SU-DHL-6 (cell line): ENCODE measurements around the gene ANGPTL3.
"Not testable (repeated sequence)": the region's sequence is repeated elsewhere in the genome, so short reads cannot be mapped to it uniquely, and the experiment has no call there.

Experiments
- H2AFZ ChIP-seq: fragments of 200-600 bp; sonication (generic); 2 replicates; pipeline ENCODE4 v1.6.1; 2014; ENCODE audit warnings: low read depth, mild to moderate bottlenecking, moderate library complexity, mixed read lengths, antibody characterized with exemption, low read length; ENCODE audit not compliant: severe bottlenecking
- H3F3A ChIP-seq: fragments of 200-600 bp; shearing (Covaris generic); 2 replicates; pipeline ENCODE4 v1.6.0; 2016; ENCODE audit warnings: antibody characterized with exemption, mild to moderate bottlenecking; ENCODE audit not compliant: insufficient read depth
- H3K27ac ChIP-seq: fragments of 200-600 bp; sonication (generic); 2 replicates; pipeline ENCODE4 v1.5.1; 2016; ENCODE audit warnings: low read depth, mild to moderate bottlenecking, low read length, moderate library complexity, mixed read lengths
- H3K27me3 ChIP-seq: fragments of 200-600 bp; sonication (generic), shearing (Covaris generic); 2 replicates; pipeline ENCODE4 v1.6.0; 2014; ENCODE audit warnings: mild to moderate bottlenecking, low read length
- H3K36me3 ChIP-seq: fragments of 200-600 bp; sonication (generic); 2 replicates; pipeline ENCODE4 v1.6.1; 2014; ENCODE audit warnings: mild to moderate bottlenecking, low read length, mixed read lengths
- H3K4me2 ChIP-seq: fragments of 300-600, 200-600 bp; shearing (Covaris generic), sonication (generic); 2 replicates; pipeline ENCODE4 v1.6.0; 2014; ENCODE audit warnings: low read length, low read depth, mild to moderate bottlenecking; ENCODE audit not compliant: poor library complexity, severe bottlenecking
- H3K4me3 ChIP-seq: fragments of 200-600 bp; sonication (generic); 2 replicates; pipeline ENCODE4 v1.5.1; 2014; ENCODE audit warnings: antibody characterized with exemption, low read length, mild to moderate bottlenecking, mixed read lengths; ENCODE audit not compliant: insufficient read depth, poor library complexity, severe bottlenecking
- H3K79me2 ChIP-seq: fragments of 200-600 bp; sonication (generic); 2 replicates; pipeline ENCODE4 v1.6.1; 2014; ENCODE audit warnings: mild to moderate bottlenecking, low read length, moderate library complexity; ENCODE audit not compliant: insufficient read depth
- H3K9ac ChIP-seq: fragments of 200-600 bp; sonication (generic); 2 replicates; pipeline ENCODE4 v1.7.0; 2014; ENCODE audit warnings: mild to moderate bottlenecking, low read length
- H3K9me2 ChIP-seq: fragments of 200-600 bp; sonication (generic); replicated peaks from 2 replicates; pipeline ENCODE4 v1.6.1; 2014; ENCODE audit warnings: low read length; ENCODE audit not compliant: insufficient read depth
- H3K9me3 ChIP-seq: fragments of 200-600 bp; sonication (generic); 2 replicates; pipeline ENCODE4 v1.6.1; 2014; ENCODE audit warnings: low read length, mixed read lengths; ENCODE audit not compliant: insufficient read depth
- H4K20me1 ChIP-seq: fragments of 200-600 bp; sonication (generic); 2 replicates; pipeline ENCODE4 v1.6.1; 2014; ENCODE audit warnings: low read depth, mild to moderate bottlenecking, antibody characterized with exemption, low read length, moderate library complexity, mixed read lengths
- CTCF ChIP-seq: fragments of 200-600 bp; sonication (generic); IDR thresholded peaks from one replicate; pipeline ENCODE4 v1.5.1; 2017; ENCODE audit warnings: antibody characterized with exemption, mild to moderate bottlenecking, low read length, moderate library complexity; ENCODE audit not compliant: insufficient read depth, poor library complexity, severe bottlenecking
- EZH2phosphoT487 ChIP-seq: fragments of 200-600 bp; sonication (generic), shearing (Covaris generic); conservative IDR thresholded peaks from 2 replicates; pipeline ENCODE4 v1.6.1; 2018; ENCODE audit warnings: mild to moderate bottlenecking, antibody characterized with exemption, low read length, moderate library complexity, mixed read lengths

Gene ANGPTL3

GRCh38 chr1:62599044-62599443 lies 1.7 kb downstream of the ANGPTL3 start:
- Histone ChIP-seq H3K4me3 (no peak overlapping the region), H3K9ac (no peak overlapping the region), H3K4me2 (no peak overlapping the region), H3K36me3 (no peaks in the 10 kb centered on the region), H3K9me3 (no peaks in the 10 kb centered on the region), H3K27me3 (no peaks in the 10 kb centered on the region), H3K9me2 (no peaks in the 10 kb centered on the region), H4K20me1 (no peaks in the 10 kb centered on the region), H3K27ac (no peak overlapping the region), H3F3A (no peaks in the 10 kb centered on the region), H3K79me2 (no peaks in the 10 kb centered on the region), H2AFZ (no peak overlapping the region)
- TF ChIP-seq CTCF (no peak), EZH2phosphoT487 (no peak)

GRCh38 chr1:62601457-62601856 lies 4.1 kb downstream of the ANGPTL3 start:
- H3K36me3 ChIP-seq = no peaks in the 10 kb centered on the region
- H3K27me3 ChIP-seq = no peaks in the 10 kb centered on the region

DNA sequence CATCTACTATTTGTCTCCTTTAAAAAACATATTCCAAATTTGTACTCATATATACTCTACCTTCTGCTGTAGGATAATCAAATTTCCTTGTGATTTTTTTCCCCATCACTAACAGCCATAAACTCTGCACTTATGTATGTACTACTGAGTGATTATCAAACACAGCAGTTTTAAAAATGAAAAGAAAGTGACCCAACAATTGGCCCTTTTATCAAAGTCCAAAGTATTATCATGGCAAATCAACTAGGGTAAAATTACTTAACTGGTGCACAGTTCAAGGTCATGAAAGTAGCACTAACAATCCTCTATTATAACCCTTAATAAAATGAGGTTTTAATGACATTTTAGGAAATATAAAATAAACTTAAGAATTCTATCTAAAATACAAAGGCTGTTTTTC lies 11.6 kb downstream of the ANGPTL3 start:
- Histone ChIP-seq H3K9me3 (no peaks in the 10 kb centered on the region), H3K9me2 (no peaks in the 10 kb centered on the region), H3K27ac (no peak overlapping the region), H4K20me1 (no peaks in the 10 kb centered on the region), H3K4me3 (no peak overlapping the region), H3F3A (no peaks in the 10 kb centered on the region), H3K9ac (no peak overlapping the region), H2AFZ (no peak overlapping the region), H3K36me3 (no peaks in the 10 kb centered on the region), H3K4me2 (no peak overlapping the region), H3K27me3 (no peaks in the 10 kb centered on the region), H3K79me2 (no peaks in the 10 kb centered on the region)
- TF ChIP-seq CTCF (no peak), EZH2phosphoT487 (no peak)

More at GRCh38 chr1:62601457-62601856, 4.1 kb downstream of the ANGPTL3 start:
- no peaks in the 10 kb centered on the region for H3F3A ChIP-seq
- no peak overlapping the region for H2AFZ ChIP-seq
- no peaks in the 10 kb centered on the region for H4K20me1 ChIP-seq
- no peaks in the 10 kb centered on the region for H3K79me2 ChIP-seq
- H3K9ac ChIP-seq = no peak overlapping the region
- TF ChIP-seq EZH2phosphoT487 = no peak
- TF ChIP-seq CTCF = no peak
- H3K4me3 ChIP-seq = no peak overlapping the region
- H3K9me3 ChIP-seq = no peaks in the 10 kb centered on the region
- H3K27ac ChIP-seq = no peak overlapping the region
- H3K4me2 ChIP-seq = no peak overlapping the region
- H3K9me2 ChIP-seq = no peaks in the 10 kb centered on the region

GRCh38 chr1:62610588-62610987 lies 13.3 kb downstream of the ANGPTL3 start:
- not testable (repeated sequence) for H3K27me3 ChIP-seq, H3K9me3 ChIP-seq, H3K4me3 ChIP-seq, H3K36me3 ChIP-seq, H3K27ac ChIP-seq, H4K20me1 ChIP-seq, H3K79me2 ChIP-seq, H3K4me2 ChIP-seq, H3K9me2 ChIP-seq, H3K9ac ChIP-seq, H2AFZ ChIP-seq, H3F3A ChIP-seq
